ENCODE data around the gene UCK2.
A peak's percentile ranks its signal among the peaks of the same experiment; 100 is the strongest.

UCK2 gene

GRCh38 chr1:165886983-165887382 is 59.6 kb downstream of the UCK2 start:
- H3K4me3 ChIP-seq (ENCODE audit: low read depth, low read length) = no peak overlapping the region
- no peak for TF ChIP-seq CTCF (IDR thresholded peaks at IDR 0.05; ENCODE audit: low read depth, low read length)
- in situ Hi-C loops (cut with HindIII; ENCODE audit: low sequenced_read_pairs) = no loop called here
- DNase-seq (ENCODE audit: low read depth, low spot score) = no peak

GRCh38 chr1:165887877-165888551 is 60.6 kb downstream of the UCK2 start:
- in situ Hi-C loops (cut with HindIII; ENCODE audit: low sequenced_read_pairs) = no loop called here
- DNase-seq (ENCODE audit: low read depth, low spot score) = no peak
- TF ChIP-seq CTCF (IDR thresholded peaks at IDR 0.05; ENCODE audit: low read depth, low read length) = no peak
- H3K4me3 ChIP-seq (ENCODE audit: low read depth, low read length) = no peak overlapping the region

GRCh38 chr1:165888552-165888920 is 61.1 kb downstream of the UCK2 start:
- TF ChIP-seq CTCF (IDR thresholded peaks at IDR 0.05; ENCODE audit: low read depth, low read length) = no peak
- H3K4me3 ChIP-seq (ENCODE audit: low read depth, low read length) = no peak overlapping the region
- DNase-seq (ENCODE audit: low read depth, low spot score) = no peak
- in situ Hi-C loops (cut with HindIII; ENCODE audit: low sequenced_read_pairs) = no loop called here

GRCh38 chr1:165890684-165891083 is 63.3 kb downstream of the UCK2 start:
- DNase-seq (ENCODE audit: low read depth, low spot score) = peak; percentile 9
- H3K4me3 ChIP-seq (ENCODE audit: low read depth, low read length) = no peak overlapping the region
- TF ChIP-seq CTCF (IDR thresholded peaks at IDR 0.05; ENCODE audit: low read depth, low read length) = no peak
- in situ Hi-C loops (cut with HindIII; ENCODE audit: low sequenced_read_pairs) = no loop called here

- in situ Hi-C loops (cut with HindIII; ENCODE audit: low sequenced_read_pairs) = no loop called here
- H3K4me3 ChIP-seq (ENCODE audit: low read depth, low read length) = no peak overlapping the region
- peak; percentile 40 for DNase-seq (ENCODE audit: low read depth, low spot score)
- no peak for TF ChIP-seq CTCF (IDR thresholded peaks at IDR 0.05; ENCODE audit: low read depth, low read length)
These were observed 63.9 kb downstream of the UCK2 start for GRCh38 chr1:165891111-165891860.

- DNase-seq (ENCODE audit: low read depth, low spot score) = no peak
- in situ Hi-C loops (cut with HindIII; ENCODE audit: low sequenced_read_pairs) = no loop called here
- no peak for TF ChIP-seq CTCF (IDR thresholded peaks at IDR 0.05; ENCODE audit: low read depth, low read length)
- no peak overlapping the region for H3K4me3 ChIP-seq (ENCODE audit: low read depth, low read length)
These were observed 65.5 kb downstream of the UCK2 start for GRCh38 chr1:165892935-165893334.

Data from astrocyte of the spinal cord (primary cell).